T-cell (primary cell): ENCODE measurements around the gene LDHAL6B. TPM values are rescaled to one million over a fixed set of nuclear protein-coding genes. Genes with fewer than 3 reads are reported as not detected.

ENCODE experiments used
- ATAC-seq, 4 experiments: fragments of 200-7000 bp in 3 of 4; fragments of 150-1000 bp in 1 of 4; cut with Tn5 transposase; replicated peaks in 1 of 4; 1 replicate in 3 of 4; 2 replicates in 1 of 4; pipeline ENCODE4 v1.10.0; 2021; ENCODE audit warnings: moderate library complexity in 3 of 4, mild to moderate bottlenecking in 2 of 4, moderate number of reproducible peaks in 1 of 4
- CTCF ChIA-PET, 2 donors: fragments of 300-600 bp; sonication (Branson Sonifier 250); formaldehyde crosslinking; loops; one replicate each; lab custom pipeline; 2022; ENCODE audit warnings: antibody characterized with exemption in 2 of 2; lab: Charles Lee
- POLR2A ChIA-PET, 2 donors: fragments of 300-600 bp; sonication (Branson Sonifier 250); formaldehyde crosslinking; loops; one replicate each; lab custom pipeline; 2022; ENCODE audit warnings: antibody characterized with exemption in 2 of 2; lab: Charles Lee
- DNase-seq, 35 experiments: peaks; one replicate each; pipeline versions ENCODE4 v3.0.0 to v3.0.0-alpha.2; 2013 to 2023
- H3K27ac ChIP-seq: one replicate; pipeline ENCODE4 v1.5.1; 2013; ENCODE audit warnings: low read length
- H3K27me3 ChIP-seq, 2 experiments: replicated peaks in 1 of 2; 1 replicate in 1 of 2; 2 replicates in 1 of 2; pipeline versions ENCODE4 v1.6.1 to v1.7.0; 2013; ENCODE audit warnings: low read length in 1 of 2, mixed read lengths in 1 of 2; ENCODE audit not compliant: control insufficient read depth in 2 of 2, insufficient read depth in 2 of 2; ENCODE audit errors: extremely low read depth in 1 of 2
- H3K36me3 ChIP-seq, 2 donors: 1 replicate in 1 of 2; 2 replicates in 1 of 2; pipeline versions ENCODE4 v1.6.1 to v1.7.0; 2013; ENCODE audit warnings: low read length in 1 of 2; ENCODE audit not compliant: control insufficient read depth in 2 of 2, insufficient read depth in 1 of 2; ENCODE audit errors: extremely low read depth in 1 of 2
- H3K4me1 ChIP-seq, 2 experiments: 1 replicate in 1 of 2; 2 replicates in 1 of 2; pipeline versions ENCODE4 v1.6.1 to v1.7.0; 2013; ENCODE audit warnings: low read length in 2 of 2, mixed read lengths in 1 of 2; ENCODE audit not compliant: insufficient read depth in 2 of 2, control insufficient read depth in 1 of 2; ENCODE audit errors: extremely low read depth in 1 of 2
- H3K4me3 ChIP-seq, 2 donors: 1 replicate in 1 of 2; 2 replicates in 1 of 2; pipeline versions ENCODE4 v1.5.1 to v1.7.0; 2013; ENCODE audit warnings: mild to moderate bottlenecking in 2 of 2, low read length in 1 of 2, moderate library complexity in 1 of 2; ENCODE audit not compliant: control insufficient read depth in 1 of 2; ENCODE audit errors: extremely low read depth in 1 of 2
- H3K9me3 ChIP-seq: 2 replicates; pipeline ENCODE4 v1.7.0; 2013
- H3K27ac Mint-ChIP-seq, 2 donors: one replicate each; pipeline ENCODE4 v1.8.0; 2020 to 2021; ENCODE audit warnings: mild to moderate bottlenecking in 2 of 2, mixed read lengths in 2 of 2
- H3K27me3 Mint-ChIP-seq, 2 donors: one replicate each; pipeline ENCODE4 v1.8.0; 2021 to 2022; ENCODE audit warnings: mixed read lengths in 2 of 2
- H3K36me3 Mint-ChIP-seq: one replicate; pipeline ENCODE4 v1.8.0; 2021; ENCODE audit warnings: mixed read lengths
- H3K4me1 Mint-ChIP-seq, 3 donors: one replicate each; pipeline ENCODE4 v1.8.0; 2020 to 2022; ENCODE audit warnings: mixed read lengths in 3 of 3, mild to moderate bottlenecking in 1 of 3
- H3K4me3 Mint-ChIP-seq, 3 donors: one replicate each; pipeline ENCODE4 v1.8.0; 2020 to 2022; ENCODE audit warnings: mild to moderate bottlenecking in 3 of 3, mixed read lengths in 3 of 3, moderate library complexity in 3 of 3
- H3K9me3 Mint-ChIP-seq, 3 donors: one replicate each; pipeline ENCODE4 v1.8.0; 2020 to 2022; ENCODE audit warnings: mixed read lengths in 3 of 3
- WGBS: methylation state at CpG from one replicate; pipeline ENCODE4 v1.1.5; 2013; ENCODE audit warnings: missing lambda C conversion rate; ENCODE audit not compliant: insufficient coverage; 5-methylcytosine and 5-hydroxymethylcytosine counted together
- total RNA-seq, 35 experiments: library from RNA in 6 of 35; stranded (reverse) in 6 of 35; fragments of 120-200 nt in 1 of 35; gene quantifications; one replicate each; pipeline versions ENCODE4 v1.2.1 to v1.2.4 and lab custom pipeline; 2013 to 2026

Gene LDHAL6B
- total RNA-seq, 5 donors from 2014 or later (not counting 1 experiment from before 2014, with no cell fraction given): not detected

GRCh38 chr15:59256482-59256881, 49.8 kb downstream of the LDHAL6B start:
- DNase-seq (no peak), ATAC-seq (no peak)
- Histone ChIP-seq H3K9me3 (no peaks in the 10 kb centered on the region), H3K4me1 (peaks cover 2% of the 10 kb centered on the region in 2 experiments), H3K27ac (no peak overlapping the region), H3K4me3 (no peak overlapping the region), H3K36me3 (no peaks in the 10 kb centered on the region), H3K27me3 (peaks cover 0 to 2% of the 10 kb centered on the region in 2 experiments)
- Mint-ChIP-seq H3K36me3 (no peaks in the 10 kb centered on the region), H3K27me3 (no peaks in the 10 kb centered on the region), H3K9me3 (no peaks in the 10 kb centered on the region), H3K27ac (no peak overlapping the region), H3K4me3 (no peak overlapping the region), H3K4me1 (peaks cover 0 to 14% (median 12%) of the 10 kb centered on the region in 3 donors)
- 83% methylated on average over 6 of the region's 8 CpGs for WGBS
- ChIA-PET POLR2A (no interaction called here), CTCF (no interaction called here)

- 100% methylated on average over 1 of the region's 4 CpGs for WGBS
- H3K4me3 ChIP-seq: no peak overlapping the region
- Mint-ChIP-seq H3K4me3 (no peak overlapping the region), H3K27me3 (no peaks in the 10 kb centered on the region), H3K4me1 (peaks cover 0 to 14% (median 12%) of the 10 kb centered on the region in 3 donors), H3K9me3 (no peaks in the 10 kb centered on the region), H3K36me3 (no peaks in the 10 kb centered on the region), H3K27ac (no peak overlapping the region)
- H3K9me3 ChIP-seq: no peaks in the 10 kb centered on the region
- peaks cover 0 to 1% of the 10 kb centered on the region in 2 experiments for H3K27me3 ChIP-seq
- CTCF ChIA-PET: no interaction called here
- no peaks in the 10 kb centered on the region for H3K36me3 ChIP-seq
- POLR2A ChIA-PET: no interaction called here
- DNase-seq (no peak), ATAC-seq (no peak)
- no peak overlapping the region for H3K27ac ChIP-seq
- peaks cover 2% of the 10 kb centered on the region in 2 experiments for H3K4me1 ChIP-seq
These were observed 50.5 kb downstream of the LDHAL6B start for GRCh38 chr15:59257140-59257539.

Other genes starting within 250 kb of the LDHAL6B start
- gene RNF111, start 219.2 kb upstream of the LDHAL6B start, total RNA-seq: 10 to 100 TPM; 45.8 to 57.3 (median 54.3) TPM
- gene CCNB2, start 101.7 kb upstream of the LDHAL6B start, total RNA-seq: 1 to 10 TPM in 3 of 5 donors, under 1 TPM in 2; 0.46 to 1.5 (median 1.1) TPM
- gene MYO1E, start 166.0 kb downstream of the LDHAL6B start, total RNA-seq: 10 to 100 TPM in 1 of 5 donors, 1 to 10 TPM in 4; 1.3 to 11.7 (median 4.3) TPM
- gene FAM81A, start 231.3 kb downstream of the LDHAL6B start, total RNA-seq: under 1 TPM in 2 of 5 donors, not detected in 3; 0.37 to 0.39 TPM